GM12872 (cell line): ENCODE results near the gene UST.

Source experiments
- TF ChIP-seq, protein P1 (sequence below): IDR thresholded peaks from 3 replicates; pipeline ENCODE4 v1.5.1; 2011; ENCODE audit warnings: low read depth, mild to moderate bottlenecking, low read length, moderate library complexity; ENCODE audit not compliant: insufficient read depth

Gene UST

GRCh38 chr6:148855744-148856143 is 108.9 kb downstream of the UST start:
- TF ChIP-seq, protein P1, sequence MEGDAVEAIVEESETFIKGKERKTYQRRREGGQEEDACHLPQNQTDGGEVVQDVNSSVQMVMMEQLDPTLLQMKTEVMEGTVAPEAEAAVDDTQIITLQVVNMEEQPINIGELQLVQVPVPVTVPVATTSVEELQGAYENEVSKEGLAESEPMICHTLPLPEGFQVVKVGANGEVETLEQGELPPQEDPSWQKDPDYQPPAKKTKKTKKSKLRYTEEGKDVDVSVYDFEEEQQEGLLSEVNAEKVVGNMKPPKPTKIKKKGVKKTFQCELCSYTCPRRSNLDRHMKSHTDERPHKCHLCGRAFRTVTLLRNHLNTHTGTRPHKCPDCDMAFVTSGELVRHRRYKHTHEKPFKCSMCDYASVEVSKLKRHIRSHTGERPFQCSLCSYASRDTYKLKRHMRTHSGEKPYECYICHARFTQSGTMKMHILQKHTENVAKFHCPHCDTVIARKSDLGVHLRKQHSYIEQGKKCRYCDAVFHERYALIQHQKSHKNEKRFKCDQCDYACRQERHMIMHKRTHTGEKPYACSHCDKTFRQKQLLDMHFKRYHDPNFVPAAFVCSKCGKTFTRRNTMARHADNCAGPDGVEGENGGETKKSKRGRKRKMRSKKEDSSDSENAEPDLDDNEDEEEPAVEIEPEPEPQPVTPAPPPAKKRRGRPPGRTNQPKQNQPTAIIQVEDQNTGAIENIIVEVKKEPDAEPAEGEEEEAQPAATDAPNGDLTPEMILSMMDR: no peak

- TF ChIP-seq, protein P1: no peak
Measured at GRCh38 chr6:148857798-148858390, 111.1 kb downstream of the UST start.

- TF ChIP-seq, protein P1: no peak
Measured at GRCh38 chr6:148864941-148865340, 118.1 kb downstream of the UST start.

GRCh38 chr6:148866657-148867268 is 119.9 kb downstream of the UST start:
- TF ChIP-seq, protein P1: no peak

GRCh38 chr6:148867862-148868261 is 121.0 kb downstream of the UST start:
- TF ChIP-seq, protein P1: no peak

GRCh38 chr6:148868314-148868713 is 121.5 kb downstream of the UST start:
- TF ChIP-seq, protein P1: no peak

DNA sequence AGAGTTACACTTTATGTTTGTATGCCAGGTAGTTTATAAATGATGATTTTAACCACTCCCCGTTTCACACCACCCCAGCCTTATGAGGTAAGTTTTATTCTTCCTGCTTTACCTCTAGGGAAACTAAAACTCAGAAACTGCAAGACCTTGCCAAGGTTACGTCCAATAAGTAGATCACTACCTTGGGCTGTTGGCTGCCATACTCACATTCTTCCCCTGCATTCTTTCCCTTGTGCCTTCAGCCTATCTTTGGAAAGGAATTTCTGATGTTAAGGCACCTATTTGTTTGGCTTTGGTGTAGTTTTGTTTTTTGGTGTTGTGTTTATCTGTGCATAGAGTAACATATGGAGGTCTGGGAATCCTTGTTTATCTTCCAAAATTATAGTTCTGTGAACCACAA is 122.1 kb downstream of the UST start:
- TF ChIP-seq, protein P1: no peak
